Measurements from ENCODE around the gene FAM20B. TPM values are rescaled to one million over a fixed set of nuclear protein-coding genes. Genes with fewer than 3 reads are reported as not detected.
"Not testable (repeated sequence)": the region's sequence is repeated elsewhere in the genome, so short reads cannot be mapped to it uniquely, and the experiment has no call there.

The FAM20B gene
- total RNA-seq, 4 donors from 2014 or later = 16.7 to 25.2 (median 20.3) TPM

DNA sequence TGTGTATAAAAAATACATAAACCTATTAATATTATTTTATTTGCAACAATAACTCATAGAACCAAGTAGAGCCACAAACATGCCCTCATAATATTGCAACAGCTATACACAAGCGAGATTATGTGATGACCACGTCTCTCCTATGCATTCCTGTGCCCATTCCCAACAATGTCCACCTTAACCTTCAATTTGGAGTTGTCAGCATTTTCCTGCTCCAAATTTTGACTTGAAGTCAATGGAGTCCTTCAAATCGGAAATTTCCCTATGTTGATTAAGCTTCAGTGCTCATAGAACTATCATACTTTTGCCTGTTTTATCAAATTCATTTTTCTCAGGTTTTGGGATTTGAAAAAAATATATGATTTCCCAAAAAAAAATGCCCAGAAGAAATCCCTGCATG, 27.4 kb upstream of the FAM20B start:
- no peak for DNase-seq (ENCODE audit: low spot score in 2 of 2)
- TF ChIP-seq, protein P1, sequence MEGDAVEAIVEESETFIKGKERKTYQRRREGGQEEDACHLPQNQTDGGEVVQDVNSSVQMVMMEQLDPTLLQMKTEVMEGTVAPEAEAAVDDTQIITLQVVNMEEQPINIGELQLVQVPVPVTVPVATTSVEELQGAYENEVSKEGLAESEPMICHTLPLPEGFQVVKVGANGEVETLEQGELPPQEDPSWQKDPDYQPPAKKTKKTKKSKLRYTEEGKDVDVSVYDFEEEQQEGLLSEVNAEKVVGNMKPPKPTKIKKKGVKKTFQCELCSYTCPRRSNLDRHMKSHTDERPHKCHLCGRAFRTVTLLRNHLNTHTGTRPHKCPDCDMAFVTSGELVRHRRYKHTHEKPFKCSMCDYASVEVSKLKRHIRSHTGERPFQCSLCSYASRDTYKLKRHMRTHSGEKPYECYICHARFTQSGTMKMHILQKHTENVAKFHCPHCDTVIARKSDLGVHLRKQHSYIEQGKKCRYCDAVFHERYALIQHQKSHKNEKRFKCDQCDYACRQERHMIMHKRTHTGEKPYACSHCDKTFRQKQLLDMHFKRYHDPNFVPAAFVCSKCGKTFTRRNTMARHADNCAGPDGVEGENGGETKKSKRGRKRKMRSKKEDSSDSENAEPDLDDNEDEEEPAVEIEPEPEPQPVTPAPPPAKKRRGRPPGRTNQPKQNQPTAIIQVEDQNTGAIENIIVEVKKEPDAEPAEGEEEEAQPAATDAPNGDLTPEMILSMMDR (IDR thresholded peaks at IDR 0.05) = no peak
- TF ChIP-seq POLR2A (IDR thresholded peaks at IDR 0.05) = no peak
- no peak overlapping the region for H3K4me3 ChIP-seq (ENCODE audit: low read depth, poor library complexity, severe bottlenecking)
- WGBS, 2 donors = 93 to 96% methylated on average over 3 of the region's 3 CpGs
- intact Hi-C loops (cut with DNase I; ENCODE audit: low total_unique reads) = no loop called here

DNA sequence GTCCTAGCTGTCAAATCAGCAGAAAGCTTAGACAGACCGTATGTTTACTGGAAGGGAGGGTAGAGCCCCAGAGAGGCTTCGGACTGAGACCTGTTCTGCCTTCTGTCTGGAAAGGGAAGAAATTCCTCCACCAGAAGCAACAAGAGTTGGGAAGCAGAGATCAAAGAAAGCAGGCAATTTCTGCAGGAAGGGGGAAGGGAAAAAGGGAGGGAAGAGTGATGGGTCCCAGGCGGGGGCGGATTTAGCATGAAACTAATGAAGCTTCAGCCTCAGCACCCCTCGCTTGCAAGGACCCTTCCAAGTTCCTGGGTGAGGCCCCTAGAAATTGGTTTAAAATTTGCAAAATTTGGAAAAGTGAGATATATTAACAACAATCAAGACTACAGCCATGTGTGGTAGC, 26.6 kb upstream of the FAM20B start:
- intact Hi-C loops (cut with DNase I; ENCODE audit: low total_unique reads) = no loop called here
- no peak overlapping the region for H3K4me3 ChIP-seq (ENCODE audit: low read depth, poor library complexity, severe bottlenecking)
- 88 to 91% methylated on average over 5 of the region's 5 CpGs for WGBS, 2 donors
- no peak for DNase-seq (ENCODE audit: low spot score in 2 of 2)
- TF ChIP-seq, protein P1 (IDR thresholded peaks at IDR 0.05) = no peak
- no peak for TF ChIP-seq POLR2A (IDR thresholded peaks at IDR 0.05)

DNA sequence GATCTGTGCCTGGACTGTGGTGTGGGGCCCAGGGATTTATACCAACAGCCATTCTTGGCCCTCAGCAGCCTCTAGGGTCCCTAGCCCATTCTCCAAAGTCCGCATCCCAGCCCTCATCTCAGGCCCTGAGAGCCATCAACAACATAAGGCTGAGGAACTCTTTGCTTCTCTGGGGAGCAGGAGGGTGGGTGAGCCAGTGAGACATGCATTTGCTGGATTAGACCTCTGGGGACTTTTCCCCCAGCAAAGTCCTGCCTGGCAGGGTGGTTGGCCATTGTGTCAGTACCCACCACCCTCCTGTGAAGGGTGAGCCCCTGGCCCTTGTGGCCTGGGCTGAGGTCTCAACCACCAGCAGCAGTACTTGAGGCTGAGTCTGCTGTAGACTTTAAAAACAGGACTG, 24.2 kb upstream of the FAM20B start:
- no peak for DNase-seq (ENCODE audit: low spot score in 2 of 2)
- 100% methylated on average over 1 of the region's 1 CpG for WGBS, 2 donors
- no peak overlapping the region for H3K4me3 ChIP-seq (ENCODE audit: low read depth, poor library complexity, severe bottlenecking)
- intact Hi-C loops (cut with DNase I; ENCODE audit: low total_unique reads) = loop anchor here (5.0 to 10.0 kb wide), 2 partner anchors 459 to 697 kb away; no protein-coding TSS in a partner anchor
- TF ChIP-seq, protein P1 (IDR thresholded peaks at IDR 0.05) = no peak
- TF ChIP-seq POLR2A (IDR thresholded peaks at IDR 0.05) = no peak

DNA sequence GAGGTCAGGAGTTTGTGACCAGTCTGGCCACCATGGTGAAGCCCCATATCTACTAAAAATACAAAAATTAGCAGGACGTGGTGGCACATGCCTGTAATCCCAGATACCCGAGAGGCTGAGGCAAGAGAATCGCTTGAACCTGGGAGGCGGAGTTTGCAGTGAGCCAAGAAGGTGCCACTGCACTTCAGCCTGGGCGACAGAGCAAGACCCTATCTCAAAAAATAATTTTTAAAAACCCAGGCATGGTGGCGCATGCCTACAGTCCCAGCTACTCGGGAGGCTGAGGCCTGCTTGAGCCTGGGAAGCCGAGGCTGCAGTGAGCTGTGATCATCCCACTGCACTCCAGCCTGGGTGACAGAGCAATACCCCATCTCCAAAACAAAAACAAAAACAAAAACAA, 23.6 kb upstream of the FAM20B start:
- 88 to 90% methylated on average over 8 of the region's 8 CpGs for WGBS, 2 donors
- intact Hi-C loops (cut with DNase I; ENCODE audit: low total_unique reads) = loop anchor here (5.0 to 10.0 kb wide), 2 partner anchors 460 to 697 kb away; no protein-coding TSS in a partner anchor
- not testable (repeated sequence) for DNase-seq (ENCODE audit: low spot score in 2 of 2); H3K4me3 ChIP-seq (ENCODE audit: low read depth, poor library complexity, severe bottlenecking)

DNA sequence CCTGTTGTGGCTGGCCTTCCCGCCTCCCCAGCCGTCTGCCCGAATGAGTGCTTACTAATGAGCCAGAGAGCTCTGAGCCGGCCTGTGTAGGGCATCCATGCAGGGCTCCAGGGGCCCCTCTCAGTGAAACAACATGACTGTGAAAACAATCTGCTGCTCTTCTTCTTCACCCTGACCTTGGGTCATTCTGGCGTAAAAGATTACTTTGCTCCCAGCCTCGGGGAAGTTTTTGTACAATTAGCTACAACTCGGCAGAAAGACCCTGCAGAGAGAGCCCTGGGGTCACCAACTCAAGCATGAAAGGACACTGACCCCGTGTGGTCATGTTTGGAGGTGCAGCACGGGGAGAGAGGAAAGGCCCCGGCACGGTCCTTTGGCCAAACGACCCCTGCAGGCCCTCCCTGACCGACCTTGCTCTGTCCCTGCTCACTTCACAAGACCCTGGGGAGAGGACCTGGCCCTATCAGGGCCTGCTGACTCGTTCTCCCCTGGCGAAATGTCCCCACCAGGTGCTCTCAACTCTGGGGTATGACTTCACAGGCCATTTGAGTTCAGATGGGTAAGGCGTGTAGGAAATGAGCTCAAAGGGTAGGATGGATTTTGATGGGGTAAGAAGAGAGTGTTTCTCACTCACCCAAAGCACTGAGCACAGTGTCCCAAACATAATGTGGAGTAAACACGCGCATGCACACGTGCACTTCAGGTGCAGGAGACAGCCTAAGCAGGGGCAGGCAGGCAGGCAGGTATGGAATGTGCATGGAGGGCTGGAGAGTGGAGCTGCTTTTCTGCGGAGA, 22.9 kb upstream of the FAM20B start:
- WGBS, 2 donors = 25 to 29% methylated on average over 18 to 20 of the region's 20 CpGs
- no peak overlapping the region for H3K4me3 ChIP-seq (ENCODE audit: low read depth, poor library complexity, severe bottlenecking)
- intact Hi-C loops (cut with DNase I; ENCODE audit: low total_unique reads) = loop anchor here (5.0 to 10.0 kb wide), 2 partner anchors 460 to 698 kb away; no protein-coding TSS in a partner anchor
- no peak for TF ChIP-seq POLR2A (IDR thresholded peaks at IDR 0.05)
- TF ChIP-seq, protein P1 (IDR thresholded peaks at IDR 0.05) = peak in 1 of 3 donors; percentile 23
- peak; percentile 59 to 94 for DNase-seq (ENCODE audit: low spot score in 2 of 2)

DNA sequence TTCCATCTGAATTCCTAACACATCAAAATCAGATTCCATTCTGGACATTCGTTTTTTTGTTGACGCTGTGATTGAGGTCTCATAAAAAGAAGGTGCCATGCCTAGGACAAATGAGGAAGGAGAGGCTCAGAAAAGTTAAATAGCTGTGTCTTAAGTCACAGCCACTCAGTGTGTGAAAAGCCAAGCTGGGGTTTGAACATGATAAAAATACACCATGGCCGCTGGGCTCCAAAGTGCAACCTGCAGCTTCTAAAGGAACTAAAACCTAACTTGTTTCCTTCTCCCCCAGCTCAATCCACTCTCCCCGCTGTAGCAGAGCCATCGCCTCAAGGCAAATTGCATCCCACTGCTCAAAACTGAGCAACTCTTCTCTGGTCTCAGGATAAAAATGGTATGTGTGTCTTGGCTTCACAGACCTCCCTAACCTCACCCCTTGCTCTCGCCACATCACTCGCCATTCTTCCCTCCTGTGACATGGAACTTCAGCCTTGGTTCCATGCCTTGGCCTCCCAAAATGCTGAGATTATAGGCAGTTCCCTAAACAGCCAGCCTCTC, 22.1 kb upstream of the FAM20B start:
- 88 to 90% methylated on average over 7 of the region's 7 CpGs for WGBS, 2 donors
- intact Hi-C loops (cut with DNase I; ENCODE audit: low total_unique reads) = loop anchor here (5.0 to 10.0 kb wide), 2 partner anchors 461 to 699 kb away; no protein-coding TSS in a partner anchor

More for the DNA sequence above, 22.1 kb upstream of the FAM20B start:
- no peak for DNase-seq (ENCODE audit: low spot score in 2 of 2)
- TF ChIP-seq POLR2A (IDR thresholded peaks at IDR 0.05) = no peak
- TF ChIP-seq, protein P1 (IDR thresholded peaks at IDR 0.05) = no peak
- no peak overlapping the region for H3K4me3 ChIP-seq (ENCODE audit: low read depth, poor library complexity, severe bottlenecking)

Measured in lower leg skin (tissue), 4 donors.